IMR-90 (cell line): ENCODE measurements around the gene CACNA1I. TPM values are rescaled to one million over a fixed set of nuclear protein-coding genes. Genes with fewer than 3 reads are reported as not detected.

Source experiments
- ATAC-seq: fragments of 200-7000 bp; cut with Tn5 transposase; 2 replicates; pipeline ENCODE4 v1.9.1; 2020; ENCODE audit warnings: low read depth, mild to moderate bottlenecking, moderate library complexity
- BruUV-seq: library from RNA; stranded (reverse); fragments of 400-500 nt; replicated peaks from 2 replicates; lab custom pipeline; 2021; lab: Mats Ljungman, UMichigan
- CTCF ChIA-PET: fragments of 300-600 bp; formaldehyde crosslinking; extraction: SDS; loops from one replicate; lab custom pipeline; 2021; ENCODE audit warnings: antibody characterized with exemption; lab: Yijun Ruan, JAX
- POLR2A ChIA-PET: fragments of 300-600 bp; sonication (Branson Sonifier 250); formaldehyde crosslinking; loops from one replicate; lab custom pipeline; 2022; ENCODE audit warnings: antibody characterized with exemption; ENCODE audit not compliant: unreplicated experiment; lab: Charles Lee
- DNase-seq: peaks from one replicate; pipeline ENCODE4 v3.0.0; 2013
- H2AFZ ChIP-seq: replicated peaks from 2 replicates; pipeline ENCODE3; 2013; ENCODE audit warnings: low read length, mild to moderate bottlenecking; ENCODE audit not compliant: poor library complexity
- H2AK5ac ChIP-seq: 2 replicates; pipeline ENCODE4 v1.6.1; 2013; ENCODE audit warnings: low read depth, low read length, inconsistent platforms
- H2AK9ac ChIP-seq: replicated peaks from 2 replicates; pipeline ENCODE3; 2013; ENCODE audit warnings: mild to moderate bottlenecking, low read depth, low read length, moderate library complexity; ENCODE audit not compliant: poor library complexity
- H2BK120ac ChIP-seq: 2 replicates; pipeline ENCODE4 v1.6.1; 2013; ENCODE audit warnings: low read depth, low read length, inconsistent platforms
- H2BK15ac ChIP-seq: 3 replicates; pipeline ENCODE4 v1.6.1; 2013; ENCODE audit warnings: low read depth, low read length, inconsistent platforms
- H2BK20ac ChIP-seq: 2 replicates; pipeline ENCODE4 v1.6.1; 2013; ENCODE audit warnings: low read depth, mild to moderate bottlenecking, inconsistent platforms, low read length, moderate library complexity
- H2BK5ac ChIP-seq: 2 replicates; pipeline ENCODE4 v1.6.1; 2013; ENCODE audit warnings: mild to moderate bottlenecking, low read depth, low read length, inconsistent platforms; ENCODE audit not compliant: poor library complexity, severe bottlenecking
- H3K14ac ChIP-seq: replicated peaks from 2 replicates; pipeline ENCODE4 v1.6.1; 2013; ENCODE audit warnings: low read depth, low read length, inconsistent platforms
- H3K18ac ChIP-seq: 2 replicates; pipeline ENCODE4 v1.6.1; 2013; ENCODE audit warnings: low read depth, low read length, control low read depth
- H3K23ac ChIP-seq: 2 replicates; pipeline ENCODE4 v1.6.1; 2013; ENCODE audit warnings: low read depth, low read length, inconsistent platforms
- H3K27ac ChIP-seq: 2 replicates; pipeline ENCODE4 v1.5.1; 2013; ENCODE audit warnings: mild to moderate bottlenecking, control low read depth, low read length; ENCODE audit not compliant: insufficient read depth
- H3K27me3 ChIP-seq: 2 replicates; pipeline ENCODE4 v1.6.1; 2013; ENCODE audit warnings: low read length; ENCODE audit not compliant: control insufficient read depth, insufficient read depth
- H3K36me3 ChIP-seq: 2 replicates; pipeline ENCODE4 v1.6.1; 2013; ENCODE audit warnings: low read length, mixed read lengths; ENCODE audit not compliant: control insufficient read depth, insufficient read depth
- H3K4ac ChIP-seq: 2 replicates; pipeline ENCODE4 v1.6.1; 2013; ENCODE audit warnings: low read depth, low read length, inconsistent platforms
- H3K4me1 ChIP-seq: 2 replicates; pipeline ENCODE4 v1.6.1; 2013; ENCODE audit warnings: low read length, mixed read lengths; ENCODE audit not compliant: control insufficient read depth, insufficient read depth
- H3K4me2 ChIP-seq: 2 replicates; pipeline ENCODE4 v1.6.1; 2013; ENCODE audit warnings: low read depth, mild to moderate bottlenecking, control low read depth, low read length, moderate library complexity
- H3K4me3 ChIP-seq: 2 replicates; pipeline ENCODE4 v1.5.1; 2013; ENCODE audit warnings: low read depth, mild to moderate bottlenecking, control low read depth, low read length, moderate library complexity; ENCODE audit not compliant: insufficient read depth
- H3K56ac ChIP-seq: 2 replicates; pipeline ENCODE4 v1.6.1; 2013; ENCODE audit warnings: low read length, inconsistent platforms; ENCODE audit not compliant: insufficient read depth; ENCODE audit errors: extremely low read depth
- H3K79me1 ChIP-seq, 2 experiments: 2 replicates each; pipeline ENCODE4 v1.6.1; 2013; ENCODE audit warnings: low read length in 2 of 2, inconsistent platforms in 1 of 2, low read depth in 1 of 2
- H3K9ac ChIP-seq: 2 replicates; pipeline ENCODE4 v1.6.1; 2013; ENCODE audit warnings: low read depth, low read length, control low read depth
- H3K9me1 ChIP-seq: 2 replicates; pipeline ENCODE4 v1.6.1; 2013; ENCODE audit warnings: low read length, inconsistent platforms; ENCODE audit not compliant: insufficient read depth
- H3K9me3 ChIP-seq: 2 replicates; pipeline ENCODE4 v1.6.1; 2013; ENCODE audit warnings: low read length; ENCODE audit not compliant: control insufficient read depth, insufficient read depth
- H4K20me1 ChIP-seq: 2 replicates; pipeline ENCODE4 v1.6.1; 2013; ENCODE audit warnings: low read length, inconsistent platforms; ENCODE audit not compliant: insufficient read depth
- H4K5ac ChIP-seq: 2 replicates; pipeline ENCODE4 v1.6.1; 2013; ENCODE audit warnings: mild to moderate bottlenecking, low read depth, low read length, control low read depth
- H4K8ac ChIP-seq, 2 experiments: 2 replicates each; pipeline ENCODE4 v1.6.1; 2013; ENCODE audit warnings: low read depth in 2 of 2, low read length in 2 of 2, control low read depth in 1 of 2, inconsistent platforms in 1 of 2
- H4K91ac ChIP-seq: 2 replicates; pipeline ENCODE4 v1.6.1; 2013; ENCODE audit warnings: low read depth, low read length, inconsistent platforms; ENCODE audit not compliant: insufficient read depth
- CHD1 ChIP-seq: IDR thresholded peaks from 2 replicates; pipeline ENCODE4 v1.6.1; 2012; ENCODE audit warnings: low read depth, low read length, improper control_type of control experiment
- POLR2A ChIP-seq: IDR thresholded peaks from 2 replicates; pipeline ENCODE4 v1.6.1; 2012; ENCODE audit warnings: mild to moderate bottlenecking, low read depth, low read length
- RCOR1 ChIP-seq: IDR thresholded peaks from 2 replicates; pipeline ENCODE4 v1.6.1; 2012; ENCODE audit warnings: mild to moderate bottlenecking, low read length, improper control_type of control experiment; ENCODE audit not compliant: insufficient replicate concordance
- WGBS, 2 experiments: methylation state at CpG; one replicate each; pipeline versions ENCODE4 v1.1.5 to v1.1.7; 2013; ENCODE audit warnings: missing lambda C conversion rate in 2 of 2; ENCODE audit not compliant: insufficient read length in 1 of 2; ENCODE audit errors: extremely low coverage in 2 of 2; 5-methylcytosine and 5-hydroxymethylcytosine counted together
- dilution Hi-C: fragments of 300-500 bp; cut with HindIII; formaldehyde crosslinking; loops from one replicate; pipeline ENCODE4 v1.14.3; 2018; ENCODE audit warnings: low sequenced_read_pairs; ENCODE audit not compliant: unreplicated experiment
- in situ Hi-C: fragments of 300-500 bp; cut with MboI; formaldehyde crosslinking; loops from 3 replicates; pipeline ENCODE4 v1.14.3; 2019; ENCODE audit warnings: low sequenced_read_pairs, inconsistent platforms, mixed read lengths
- intact Hi-C: fragments of 100-400 bp; cut with micrococcal nuclease; formaldehyde crosslinking; loops from 2 replicates; pipeline ENCODE4 v1.10.0; 2022
- polyA plus RNA-seq, 3 experiments: library from polyadenylated mRNA; depleted of rRNA; stranded (reverse); fragments of >200 nt; gene quantifications; 2 replicates each; pipeline ENCODE4 v1.2.3, GENCODE V29; 2012; ENCODE audit warnings: low replicate concordance in 1 of 3
- total RNA-seq: library from RNA; depleted of rRNA; stranded (reverse); fragments of >200 nt; gene quantifications from 2 replicates; pipeline ENCODE4 v1.2.3, GENCODE V29; 2012

Gene CACNA1I
- total and polyA plus RNA-seq, 2 of the 4 experiments (the other 2 are of a cell fraction) = under 0.01 to 0.02 TPM

GRCh38 chr22:39522567-39523300, 47.8 kb upstream of the CACNA1I start:
- DNase-seq (peak; percentile 66), ATAC-seq (no peak)
- Histone ChIP-seq H2BK15ac (no peak overlapping the region), H4K20me1 (peaks cover 71% of the 10 kb centered on the region), H3K56ac (peak overlapping the region; percentile 27), H3K9ac (peak overlapping the region; percentile 99), H2AFZ (peak overlapping the region; percentile 50), H3K27me3 (no peaks in the 10 kb centered on the region), H3K4me3 (peak overlapping the region; percentile 89), H2AK5ac (peak overlapping the region; percentile 3; the same call in 1 of the 2 replicates), H3K36me3 (peaks cover 34% of the 10 kb centered on the region), H3K18ac (no peak overlapping the region), H3K79me1 (peaks cover 12 to 66% of the 10 kb centered on the region in 2 experiments), H3K4me2 (peak overlapping the region; percentile 94), H4K8ac (peak overlapping the region in 1 of 2 experiments; percentile 48; a peak in 2 of 4 replicates), H2BK20ac (no peak overlapping the region), H2AK9ac (peak overlapping the region; percentile 66), H4K91ac (no peak overlapping the region), H2BK120ac (no peak overlapping the region), H2BK5ac (peak overlapping the region; percentile 20), H4K5ac (peak overlapping the region; percentile 1; the same call in 1 of the 2 replicates), H3K14ac (peak overlapping the region; percentile 58), H3K9me1 (peaks cover 6% of the 10 kb centered on the region; the same call in 1 of the 2 replicates), H3K4me1 (peaks cover 4% of the 10 kb centered on the region), H3K27ac (peak overlapping the region; percentile 16), H3K9me3 (no peaks in the 10 kb centered on the region), H3K4ac (peak overlapping the region; percentile 26; the same call in 1 of the 2 replicates), H3K23ac (peak overlapping the region; percentile 91)
- 44% methylated on average over 2 of the region's 14 CpGs; no CpG with 5 or more reads in 1 of the 2 experiments for WGBS, 2 experiments
- in situ Hi-C loops (loop anchor here (10.0 kb wide), 1 partner anchor 208 kb away; the partner anchor contains the start of gene RPL3), intact Hi-C loops (loop anchor here (5.0 to 10.0 kb wide), 2 partner anchors 118 to 350 kb away; no protein-coding TSS in a partner anchor), dilution Hi-C loops (no loop called here)
- no TSS peak for BruUV-seq
- POLR2A ChIA-PET = interaction anchor here (0.6 to 1.1 kb wide), 5 partner anchors 20 to 585 kb away, joined by 4 to 8 read pairs (median 4); partner anchors contain the start of gene MIEF1
- no peak for TF ChIP-seq CHD1
- peak; percentile 87; the same call in 1 of the 2 replicates for TF ChIP-seq POLR2A
- TF ChIP-seq RCOR1 = no peak
- CTCF ChIA-PET = no interaction called here
